GM12892 (cell line): Measurements from ENCODE around the gene SOX1.

ENCODE experiments used
- POLR2A ChIP-seq: IDR thresholded peaks from 2 replicates; pipeline ENCODE4 v1.6.1; 2011; ENCODE audit warnings: low read depth, low read length, control low read depth
- POLR2AphosphoS5 ChIP-seq: IDR thresholded peaks from 2 replicates; pipeline ENCODE4 v1.6.1; 2011; ENCODE audit warnings: low read depth, low read length, control low read depth
- TAF1 ChIP-seq: IDR thresholded peaks from 2 replicates; pipeline ENCODE4 v1.6.1; 2011; ENCODE audit warnings: low read depth, mild to moderate bottlenecking, control low read depth, low read length, borderline replicate concordance

GRCh38 chr13:112092453-112092852 is 25.5 kb downstream of the SOX1 start:
- TF ChIP-seq TAF1 (no peak), POLR2AphosphoS5 (no peak), POLR2A (no peak)
